ENCODE measurements around the gene PROK1. TPM values are rescaled to one million over a fixed set of nuclear protein-coding genes. Genes with fewer than 3 reads are reported as not detected.
"Not testable (repeated sequence)": the region's sequence is repeated elsewhere in the genome, so short reads cannot be mapped to it uniquely, and the experiment has no call there.

Gene PROK1, protein sequence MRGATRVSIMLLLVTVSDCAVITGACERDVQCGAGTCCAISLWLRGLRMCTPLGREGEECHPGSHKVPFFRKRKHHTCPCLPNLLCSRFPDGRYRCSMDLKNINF
- not detected in 2 replicates for polyA plus RNA-seq (2014; cell fraction: cytosol; rRNA removed)
- not detected in 2 replicates for polyA plus RNA-seq (2014; cell fraction: nucleus; rRNA removed)

DNA sequence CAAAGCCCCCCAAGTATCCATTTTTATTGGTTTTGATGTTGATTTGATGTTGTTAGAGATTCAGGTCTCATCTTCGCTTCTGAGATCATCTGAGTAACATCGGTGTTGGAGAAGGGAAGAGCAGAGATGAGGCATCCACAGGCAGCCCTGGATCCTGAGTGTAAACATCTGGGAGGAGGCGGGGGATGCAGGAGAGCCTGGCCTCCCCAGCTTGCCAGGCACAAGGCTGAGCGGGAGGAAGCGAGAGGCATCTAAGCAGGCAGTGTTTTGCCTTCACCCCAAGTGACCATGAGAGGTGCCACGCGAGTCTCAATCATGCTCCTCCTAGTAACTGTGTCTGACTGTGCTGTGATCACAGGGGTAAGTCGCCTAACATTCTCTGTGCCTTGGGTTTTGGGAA is at the start of gene PROK1:
PROK1 (plus strand) TSS at position 221 of the 400 bp plus-strand sequence; CDS start at position 289, 68 bp downstream.
- no peak for DNase-seq (ENCODE audit: low spot score)

DNA sequence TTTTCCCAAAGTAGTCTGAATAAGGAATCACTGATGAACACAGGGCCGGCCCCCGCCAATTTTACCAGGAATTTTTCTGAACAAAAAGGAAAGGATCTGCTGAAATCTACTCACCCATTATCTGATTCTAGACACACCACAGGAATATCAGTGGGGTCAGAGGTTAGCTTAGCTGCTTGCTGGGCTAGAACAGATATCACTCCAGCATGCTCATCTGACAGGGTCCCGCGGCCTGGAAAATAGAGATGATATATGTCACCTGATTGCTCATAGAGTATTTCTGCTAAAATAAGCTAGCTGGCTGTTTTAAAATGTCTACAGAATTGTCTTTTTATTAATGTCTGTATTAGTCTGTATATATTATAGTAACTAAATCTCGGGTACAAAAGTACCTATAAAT is 47.1 kb upstream of the PROK1 start:
- no peak for DNase-seq (ENCODE audit: low spot score)

GRCh38 chr1:110404401-110404800 is 46.5 kb upstream of the PROK1 start:
- DNase-seq (ENCODE audit: low spot score), result no peak

DNA sequence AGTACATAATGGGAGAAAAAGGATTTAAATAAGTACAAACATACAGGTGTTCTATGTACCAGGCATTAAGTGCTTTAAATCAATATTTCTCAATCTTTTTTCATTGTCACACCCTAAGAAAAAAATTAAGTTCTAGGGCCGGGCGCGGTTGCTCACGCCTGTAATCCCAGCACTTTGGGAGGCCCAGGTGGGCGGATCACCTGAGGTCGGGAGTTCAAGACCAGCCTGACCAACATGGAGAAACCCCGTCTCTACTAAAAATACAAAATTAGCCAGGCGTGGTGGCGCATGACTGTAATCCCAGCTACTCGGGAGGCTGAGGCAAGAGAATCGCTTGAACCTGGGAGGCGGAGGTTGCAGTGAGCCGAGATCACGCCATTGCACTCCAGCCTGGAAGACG is 44.5 kb upstream of the PROK1 start:
- not testable (repeated sequence) for DNase-seq (ENCODE audit: low spot score)

DNA sequence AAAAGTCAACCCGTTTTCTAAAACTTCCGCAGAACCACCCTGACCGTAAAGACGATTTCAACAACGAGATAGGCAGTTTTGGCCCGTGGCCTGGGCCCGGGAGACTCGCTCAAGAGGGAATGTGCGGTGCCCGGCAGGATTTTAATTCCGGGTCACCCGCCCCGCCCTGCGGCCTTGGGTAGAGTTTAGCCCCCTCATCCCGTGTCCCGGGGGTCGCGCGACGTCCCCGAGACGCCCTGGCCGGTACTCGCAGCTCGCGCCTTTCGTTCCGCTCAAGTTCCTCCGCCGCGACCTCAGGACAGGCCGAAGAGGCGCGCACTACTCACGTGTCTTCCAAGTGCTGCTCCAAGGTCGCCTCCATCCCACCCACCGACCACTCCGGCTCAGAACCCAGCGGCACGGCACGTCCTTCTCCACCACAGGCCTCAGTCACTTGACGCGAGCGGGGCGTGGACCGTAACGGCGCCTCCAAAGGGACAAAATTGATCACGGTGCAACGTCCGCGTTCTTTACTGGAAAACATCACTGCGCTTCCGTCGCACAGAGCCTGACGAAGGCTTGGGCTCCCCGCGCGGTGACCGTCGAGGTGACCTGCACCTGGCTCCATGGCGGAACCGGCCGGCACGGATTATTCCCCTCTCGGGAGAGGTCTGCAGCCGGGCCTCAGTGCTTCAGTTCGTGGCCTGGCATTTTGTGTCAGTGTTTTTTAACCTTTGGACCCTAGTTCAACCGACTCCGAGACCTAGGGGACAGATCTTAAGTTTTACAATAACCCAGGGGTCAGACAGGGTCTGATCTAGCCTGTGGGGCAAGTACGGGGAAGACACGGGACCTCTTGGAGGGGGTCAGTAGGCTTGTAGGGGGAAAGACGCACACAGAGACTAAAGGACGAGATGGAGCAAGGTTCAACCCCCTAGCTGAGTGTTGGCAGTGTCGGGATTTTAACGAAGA is 43.4 kb upstream of the PROK1 start, which contains the start of gene LAMTOR5:
LAMTOR5 (minus strand) TSS at position 435 of the 951 bp plus-strand sequence; CDS start at position 361, 74 bp downstream.
- DNase-seq (ENCODE audit: low spot score), result peak; percentile 92

DNA sequence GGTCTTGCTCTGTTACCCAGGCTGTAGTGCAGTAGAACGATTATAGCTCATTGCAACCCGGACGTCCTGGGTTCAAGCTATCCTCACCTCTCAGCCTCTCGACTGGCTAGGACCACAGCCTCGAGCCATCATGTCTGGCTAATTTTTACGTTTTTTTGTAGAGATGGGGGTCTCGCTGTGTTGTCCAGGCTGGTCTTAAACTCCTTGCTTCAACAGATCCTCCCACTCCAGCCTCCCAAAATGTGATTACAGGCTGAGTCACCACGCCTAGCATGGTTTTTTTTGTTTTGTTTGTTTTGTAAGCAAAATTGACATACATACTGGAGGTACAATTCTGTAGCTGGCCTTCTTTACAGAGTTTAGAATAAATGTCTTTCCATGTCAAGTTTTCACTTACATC is 42.5 kb upstream of the PROK1 start:
- no peak for DNase-seq (ENCODE audit: low spot score)

- no peak for DNase-seq (ENCODE audit: low spot score)
These were observed 41.6 kb upstream of the PROK1 start for GRCh38 chr1:110409316-110409715.

DNA sequence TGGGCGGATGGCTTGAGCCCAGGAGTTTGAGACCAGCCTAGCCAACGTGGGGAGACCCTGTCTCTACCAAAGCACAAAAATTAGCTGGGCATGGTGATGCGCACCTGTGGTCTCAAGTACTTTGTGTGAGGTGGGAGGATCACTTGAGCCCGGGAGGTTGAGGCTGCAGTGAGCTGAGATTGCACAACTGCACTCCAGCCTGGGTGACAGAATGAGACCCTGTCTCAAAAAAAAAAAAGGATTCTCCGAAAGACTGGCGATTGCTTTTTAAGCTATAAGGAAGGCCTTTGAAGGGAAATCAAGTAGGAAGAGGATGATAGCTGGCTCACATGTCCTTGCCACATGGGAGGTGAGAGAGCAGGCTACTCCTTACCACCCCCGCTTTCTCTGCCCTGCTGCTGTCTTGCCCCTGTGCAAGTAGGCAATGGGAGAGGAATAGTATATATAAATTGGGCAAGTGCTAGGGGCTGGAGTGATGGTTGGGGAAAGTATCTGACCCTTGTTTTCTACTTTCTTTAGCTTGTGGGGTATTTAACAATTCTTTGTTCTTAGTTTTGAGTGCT is 39.7 kb upstream of the PROK1 start:
- DNase-seq (ENCODE audit: low spot score), result no peak

DNA sequence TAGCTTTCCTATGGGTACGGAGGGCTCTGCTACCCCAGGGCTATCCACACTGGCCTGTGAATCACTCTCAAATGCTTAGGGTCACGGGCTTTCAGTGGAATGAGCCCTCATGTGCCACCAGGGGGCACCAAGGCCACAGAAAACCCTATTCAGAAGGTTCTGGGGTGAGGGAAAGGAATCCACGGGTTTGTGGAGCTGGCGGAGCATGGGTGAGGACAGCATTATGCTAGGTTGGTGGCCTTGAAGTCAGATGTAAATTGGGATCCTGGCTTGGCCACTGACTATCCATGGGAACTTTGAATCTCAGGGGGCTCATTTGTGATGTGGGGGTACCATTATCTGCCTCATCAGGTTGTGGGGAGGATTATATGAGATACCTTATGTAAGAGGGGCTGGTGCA is 38.4 kb upstream of the PROK1 start:
- peak; percentile 62 for DNase-seq (ENCODE audit: low spot score)

- not testable (repeated sequence) for DNase-seq (ENCODE audit: low spot score)
These were observed 37.9 kb upstream of the PROK1 start for GRCh38 chr1:110413045-110413444.

GRCh38 chr1:110418729-110419128 is 32.2 kb upstream of the PROK1 start:
- DNase-seq (ENCODE audit: low spot score), result no peak

- no peak for DNase-seq (ENCODE audit: low spot score)
These were observed 30.8 kb upstream of the PROK1 start for GRCh38 chr1:110420023-110420662.

GRCh38 chr1:110420874-110421793 is 29.8 kb upstream of the PROK1 start:
- no peak for DNase-seq (ENCODE audit: low spot score)

- no peak for DNase-seq (ENCODE audit: low spot score)
These were observed 26.0 kb upstream of the PROK1 start for GRCh38 chr1:110424699-110425611.

GRCh38 chr1:110425612-110426152 is 25.3 kb upstream of the PROK1 start:
- DNase-seq (ENCODE audit: low spot score), result no peak

DNA sequence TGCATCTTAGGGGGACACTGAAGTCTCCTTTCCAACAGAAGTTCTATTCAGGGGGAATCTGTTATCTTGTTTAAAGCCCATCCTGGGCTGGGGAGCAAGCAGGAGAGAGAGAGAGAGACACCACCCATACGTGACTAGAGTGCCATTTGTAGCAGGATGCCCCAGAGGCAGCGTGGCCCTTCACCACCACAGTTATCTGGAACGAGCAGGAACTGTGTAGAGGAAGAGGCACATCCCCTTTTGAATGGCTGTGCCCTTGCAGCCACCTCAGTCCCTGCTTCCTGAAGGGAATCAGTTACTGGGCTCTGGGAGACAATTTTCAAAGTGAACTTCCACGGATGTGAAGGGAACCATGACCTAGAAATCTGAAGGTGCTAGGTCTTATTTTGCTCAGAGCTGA is 24.1 kb upstream of the PROK1 start:
- DNase-seq (ENCODE audit: low spot score), result no peak

GRCh38 chr1:110428946-110429345 is 22.0 kb upstream of the PROK1 start:
- no peak for DNase-seq (ENCODE audit: low spot score)

GRCh38 chr1:110430366-110430765 is 20.6 kb upstream of the PROK1 start:
- no peak for DNase-seq (ENCODE audit: low spot score)

DNA sequence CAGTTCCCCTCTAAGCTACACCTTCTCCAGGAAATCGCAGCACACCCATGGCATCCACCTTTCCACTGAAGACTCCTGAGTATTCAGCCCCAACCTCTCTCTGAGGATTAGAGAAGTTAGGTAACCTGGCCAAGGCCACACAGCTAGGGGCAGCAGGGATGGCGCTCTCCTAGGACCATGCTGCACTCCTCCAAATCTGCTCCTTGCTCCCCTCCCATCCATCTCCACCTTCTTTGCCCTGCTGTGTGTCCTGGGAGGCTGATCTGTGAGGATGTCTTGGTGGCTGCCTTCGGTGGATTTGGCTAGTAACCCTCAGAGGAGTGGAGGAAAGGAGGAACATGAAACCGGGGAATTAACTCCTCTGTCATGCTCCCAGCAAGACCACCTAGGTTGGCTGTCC is 20.0 kb upstream of the PROK1 start:
- no peak for DNase-seq (ENCODE audit: low spot score)
